GM18505 (cell line): ENCODE measurements around the gene SLC12A5.
"Not testable (repeated sequence)": the region's sequence is repeated elsewhere in the genome, so short reads cannot be mapped to it uniquely, and the experiment has no call there.

ENCODE experiments used
- ATAC-seq: cut with Tn5 transposase; IDR thresholded peaks from one replicate; pipeline ENCODE4 v1.9.1; 2021; ENCODE audit not compliant: unreplicated experiment
- POLR2A ChIP-seq: IDR thresholded peaks from 4 replicates; pipeline ENCODE4 v1.6.1; 2011; ENCODE audit warnings: borderline replicate concordance; ENCODE audit not compliant: insufficient read depth, insufficient read length; ENCODE audit errors: extremely low read depth

SLC12A5 gene

GRCh38 chr20:46089417-46090388 lies 60.7 kb downstream of the SLC12A5 start, which contains the start of gene NCOA5:
TSS of gene NCOA5 (minus strand) at chr20:46089962. CDS start at chr20:46079424, 10,538 bp downstream.
- peak; percentile 83 for ATAC-seq

DNA sequence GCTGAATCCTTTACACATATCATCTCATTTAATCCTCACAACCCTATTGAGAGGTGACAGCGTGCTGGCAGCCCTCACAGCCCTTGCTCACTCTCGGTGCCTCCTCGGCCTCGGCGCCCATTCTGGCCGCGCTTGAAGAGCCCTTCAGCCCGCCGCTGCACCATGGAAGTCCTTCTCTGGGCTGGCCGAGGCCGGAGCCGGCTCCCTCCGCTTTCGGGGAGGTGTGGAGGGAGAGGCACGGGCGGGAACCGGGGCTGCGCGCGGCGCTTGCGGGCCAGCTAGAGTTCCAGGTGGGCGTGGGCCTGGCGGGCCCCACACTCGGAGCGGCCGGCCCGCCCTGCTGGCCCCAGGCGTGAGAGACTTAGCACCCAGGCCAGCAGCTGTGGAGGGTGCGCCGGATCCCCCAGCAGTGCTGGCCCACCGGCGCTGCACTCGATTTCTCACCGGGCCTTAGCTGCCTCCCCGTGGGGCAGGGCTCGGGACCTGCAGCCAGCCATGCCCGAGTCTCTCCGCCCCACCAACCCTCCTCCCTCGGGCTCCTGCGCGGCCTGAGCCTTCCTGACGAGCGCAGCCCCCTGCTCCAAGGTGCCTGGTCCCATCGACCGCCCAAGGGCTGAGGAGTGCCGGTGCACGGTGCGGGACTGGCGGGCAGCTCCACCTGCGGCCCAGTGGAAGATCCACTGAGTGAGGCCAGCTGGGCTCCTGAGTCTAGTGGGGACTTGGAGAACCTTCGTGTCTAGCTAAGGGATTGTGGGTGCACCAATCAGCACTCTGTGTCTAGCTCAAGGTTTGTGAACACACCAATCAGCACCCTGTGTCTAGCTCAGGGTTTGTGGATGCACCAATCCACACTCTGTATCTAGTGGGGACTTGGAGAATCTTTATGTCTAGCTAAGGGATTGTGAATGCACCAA lies 62.9 kb downstream of the SLC12A5 start:
- ATAC-seq, result not testable (repeated sequence)

More at GRCh38 chr20:46089417-46090388, 60.7 kb downstream of the SLC12A5 start, which contains the start of gene NCOA5:
- TF ChIP-seq POLR2A, result peak; percentile 94

DNA sequence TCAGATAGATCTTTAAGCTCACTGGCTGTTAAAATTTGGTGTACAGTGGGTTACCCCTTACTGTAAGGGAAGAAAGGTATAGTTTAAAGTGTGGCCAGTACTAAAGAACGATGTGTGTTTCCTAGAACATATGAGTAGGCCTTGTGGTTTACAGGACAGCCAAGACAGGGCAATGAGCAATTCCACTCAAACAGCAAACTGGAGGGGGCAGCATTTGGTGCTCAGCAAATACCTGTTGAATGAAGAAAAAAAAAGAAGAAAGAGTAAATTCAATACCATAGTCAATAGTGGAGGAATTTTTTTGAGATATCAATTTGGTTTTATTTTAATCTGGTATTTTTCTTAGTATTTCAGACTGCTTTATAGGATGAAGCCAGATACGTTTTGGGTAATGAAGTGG lies 64.5 kb downstream of the SLC12A5 start:
- ATAC-seq, result no peak
- TF ChIP-seq POLR2A, result no peak

DNA sequence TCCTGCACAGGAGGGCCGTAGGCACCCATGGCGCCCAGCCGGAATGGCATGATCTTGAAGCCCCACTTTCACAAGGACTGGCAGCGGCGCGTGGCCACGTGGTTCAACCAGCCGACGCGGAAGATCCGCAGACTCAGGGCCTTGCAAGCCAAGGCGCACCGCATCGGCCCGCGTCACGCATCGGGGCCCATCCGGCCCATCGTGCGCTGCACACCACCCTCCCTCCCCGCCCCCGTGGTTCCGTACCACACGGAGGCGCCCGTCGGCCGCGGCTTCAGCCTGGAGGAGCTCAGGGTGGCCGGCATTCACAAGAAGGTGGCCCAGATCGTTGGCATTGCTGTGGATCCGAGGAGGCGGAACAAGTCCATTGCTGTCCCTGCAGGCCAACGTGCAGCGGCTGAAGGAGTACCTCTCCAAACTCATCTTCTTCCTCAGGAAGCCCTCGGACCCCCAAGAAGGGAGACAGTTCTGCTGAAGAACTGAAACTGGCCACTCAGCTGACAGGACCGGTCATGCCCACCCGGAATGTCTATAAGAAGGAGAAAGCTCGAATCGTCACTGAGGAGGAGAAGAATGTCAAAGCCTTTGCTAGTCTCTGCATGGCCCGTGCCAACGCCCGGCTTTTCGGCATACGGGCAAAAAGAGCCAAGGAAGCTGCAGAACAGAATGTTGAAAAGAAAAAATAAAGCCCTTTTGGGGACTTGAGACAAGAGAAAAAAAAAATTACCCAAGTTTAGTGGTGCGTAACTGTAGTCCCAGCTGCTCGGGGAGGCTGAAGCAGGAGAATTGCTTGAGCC lies 70.7 kb downstream of the SLC12A5 start:
- no peak for TF ChIP-seq POLR2A
- ATAC-seq, result no peak

DNA sequence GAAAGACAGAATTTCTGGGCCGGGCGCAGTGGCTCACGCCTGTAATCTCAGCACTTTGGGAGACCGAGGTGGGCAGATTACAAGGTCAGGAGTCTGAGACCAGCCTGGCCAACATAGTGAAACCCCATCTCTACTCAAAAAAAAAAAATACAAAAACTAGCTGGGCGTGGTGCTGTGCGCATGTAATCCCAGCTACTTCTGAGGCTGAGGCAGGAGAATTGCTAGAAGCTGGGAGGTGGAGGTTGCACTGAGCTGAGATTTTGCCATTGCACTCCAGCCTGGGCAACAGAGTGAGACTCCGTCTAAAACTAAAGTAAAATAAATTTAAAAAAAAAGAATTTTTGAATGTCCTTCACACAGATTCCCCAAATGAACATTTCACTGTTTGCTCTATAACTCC lies 71.4 kb downstream of the SLC12A5 start:
- ATAC-seq, result not testable (repeated sequence)

GRCh38 chr20:46100988-46101387 lies 72.0 kb downstream of the SLC12A5 start:
- no peak for ATAC-seq
- no peak for TF ChIP-seq POLR2A

DNA sequence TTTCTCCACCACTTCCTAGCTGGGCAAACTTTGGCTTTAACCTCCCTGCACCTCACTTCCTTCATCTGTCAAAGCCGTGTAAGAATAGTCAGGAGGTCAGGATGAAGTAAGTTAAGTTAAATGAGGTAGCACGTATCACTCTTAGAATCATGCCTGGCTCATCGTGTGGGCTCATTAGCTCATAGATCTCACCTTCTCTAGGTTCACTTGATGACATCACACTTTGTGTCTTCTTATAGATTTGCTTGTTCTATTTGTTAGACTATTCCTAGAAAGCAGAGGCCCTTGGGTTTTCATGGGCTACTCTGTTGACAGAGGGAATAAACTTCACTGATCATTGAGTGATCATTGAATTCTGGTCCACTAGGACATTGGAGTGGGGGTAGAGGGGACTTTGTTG lies 72.9 kb downstream of the SLC12A5 start:
- no peak for ATAC-seq
- TF ChIP-seq POLR2A, result no peak

DNA sequence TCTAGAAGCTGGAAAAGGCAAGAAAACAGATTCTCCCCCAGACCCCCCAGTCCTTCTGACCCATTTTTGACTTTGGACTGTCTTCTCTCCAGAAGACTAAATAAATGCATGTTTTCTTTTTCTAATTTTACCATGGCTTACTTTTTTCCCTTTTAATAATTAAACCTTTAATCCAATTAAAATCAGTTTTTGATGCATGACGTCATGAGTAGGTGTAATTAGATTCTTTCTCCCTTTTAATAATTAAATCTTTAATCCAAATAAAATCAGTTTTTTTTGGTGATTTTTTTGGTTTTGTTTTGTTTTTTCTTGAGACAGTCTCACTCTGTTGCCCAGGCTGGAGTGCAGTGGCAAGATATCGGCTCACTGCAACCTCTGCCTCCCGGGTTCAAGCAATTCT lies 73.9 kb downstream of the SLC12A5 start:
- ATAC-seq, result no peak
- no peak for TF ChIP-seq POLR2A

- no peak for TF ChIP-seq POLR2A
- ATAC-seq, result no peak
Observed at GRCh38 chr20:46104262-46104661, 75.2 kb downstream of the SLC12A5 start.

DNA sequence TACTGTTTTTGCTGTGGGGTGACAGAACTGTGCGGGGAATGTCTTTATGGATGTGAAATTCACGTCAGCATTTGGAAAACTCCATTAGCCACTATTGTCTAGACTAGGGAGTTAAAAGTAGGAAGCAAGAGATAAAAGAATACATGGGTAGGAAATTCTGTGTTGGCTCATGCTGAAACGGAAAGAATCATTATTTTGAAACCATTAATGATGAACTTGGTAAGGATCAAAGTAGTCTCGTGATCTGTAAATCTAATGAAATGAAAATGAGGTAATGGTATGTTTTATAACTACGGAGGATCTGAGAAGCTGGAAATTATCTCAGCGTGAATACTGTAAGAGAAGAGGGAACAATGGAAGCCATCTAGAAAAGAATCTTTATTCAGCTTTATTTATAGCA lies 78.0 kb downstream of the SLC12A5 start:
- TF ChIP-seq POLR2A, result no peak
- no peak for ATAC-seq

- peak; percentile 28 for TF ChIP-seq POLR2A
- peak; percentile 83 for ATAC-seq
Observed at GRCh38 chr20:46108435-46108841, 79.4 kb downstream of the SLC12A5 start.

DNA sequence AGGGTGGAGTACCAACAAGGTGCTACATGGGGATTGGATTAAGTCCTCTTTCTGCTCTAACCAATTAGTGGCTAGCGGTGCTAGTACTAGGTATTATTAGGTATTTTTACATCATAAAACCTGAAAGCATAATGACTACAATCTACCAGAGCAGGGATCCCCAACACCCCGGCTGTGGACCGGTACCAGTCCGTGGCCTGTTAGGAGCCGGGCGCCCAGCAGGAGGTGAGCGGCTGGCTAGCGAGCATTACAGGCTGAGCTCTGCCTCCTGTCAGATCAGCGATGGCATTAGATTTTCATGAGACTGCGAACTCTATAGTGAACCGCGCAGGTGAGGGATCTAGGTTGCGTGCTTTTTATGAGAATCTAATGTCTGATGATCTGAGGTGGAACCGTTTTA lies 80.0 kb downstream of the SLC12A5 start:
- no peak for TF ChIP-seq POLR2A
- ATAC-seq, result no peak
